Heart right ventricle (tissue), 16 donors: ENCODE data around the gene MED19. TPM values are rescaled to one million over a fixed set of nuclear protein-coding genes. Genes with fewer than 3 reads are reported as not detected.
"Not testable (repeated sequence)": the region's sequence is repeated elsewhere in the genome, so short reads cannot be mapped to it uniquely, and the experiment has no call there.

ENCODE experiments used
- ATAC-seq, 8 donors: fragments of 200-7000 bp; cut with Tn5 transposase; one replicate each; pipeline ENCODE4 v1.9.1; 2020; ENCODE audit warnings: mild to moderate bottlenecking in 8 of 8, moderate library complexity in 8 of 8, moderate number of reproducible peaks in 1 of 8
- DNase-seq, 2 donors: peaks; one replicate each; pipeline ENCODE4 v3.0.0-alpha.2; 2020
- H3K27ac ChIP-seq, 10 donors: fragments of 200-600 bp; sonication (generic) in 2 of 10; one replicate each; pipeline versions ENCODE4 v1.5.0 to v1.8.0; 2020 to 2022; ENCODE audit warnings: mild to moderate bottlenecking in 3 of 10
- H3K27me3 ChIP-seq, 7 donors: fragments of 200-600 bp; one replicate each; pipeline ENCODE4 v1.8.0; 2021 to 2022; ENCODE audit warnings: mild to moderate bottlenecking in 2 of 7
- H3K36me3 ChIP-seq, 9 donors: fragments of 200-600 bp; sonication (generic) in 1 of 9; one replicate each; pipeline versions ENCODE4 v1.5.0 to v1.8.0; 2020 to 2022; ENCODE audit warnings: mild to moderate bottlenecking in 2 of 9
- H3K4me1 ChIP-seq, 9 donors: fragments of 200-600 bp; sonication (generic) in 1 of 9; one replicate each; pipeline versions ENCODE4 v1.5.0 to v1.8.0; 2020 to 2022; ENCODE audit warnings: mild to moderate bottlenecking in 4 of 9
- H3K4me3 ChIP-seq, 10 donors: fragments of 200-600 bp; sonication (generic) in 2 of 10; one replicate each; pipeline versions ENCODE4 v1.5.0 to v1.8.0; 2020 to 2022; ENCODE audit warnings: mild to moderate bottlenecking in 7 of 10, moderate library complexity in 2 of 10
- H3K9me3 ChIP-seq, 11 donors: fragments of 200-600 bp in 10 of 11; sonication (generic) in 2 of 11; one replicate each; pipeline versions ENCODE4 v1.5.0 to v1.8.0; 2013 to 2022; ENCODE audit warnings: mild to moderate bottlenecking in 2 of 11, control low read depth in 1 of 11, moderate library complexity in 1 of 11
- WGBS, 2 donors: extraction: QIAGEN DNeasy Blood & Tissue Kit; methylation state at CpG; one replicate each; pipeline ENCODE4 v1.1.7; 2013; ENCODE audit warnings: inconsistent platforms in 1 of 2; 5-methylcytosine and 5-hydroxymethylcytosine counted together
- intact Hi-C, 10 donors: fragments of 100-400 bp; cut with DNase I; formaldehyde crosslinking; loops; one replicate each; pipeline versions ENCODE4 v1.11.1 to v1.14.2; 2022
- polyA plus RNA-seq, 2 donors: library from polyadenylated mRNA; stranded (reverse); fragments of 200-250 nt; gene quantifications; one replicate each; pipeline ENCODE4 v1.2.3, GENCODE V29; 2013
- total RNA-seq, 10 donors: library from RNA; stranded (reverse); fragmentation: NEBNext Ultra II Directional in 3 of 10; extraction: Animal tissue kit (Norgen Biotek cat#: 25700) in 3 of 10; gene quantifications; one replicate each; pipeline versions ENCODE4 v1.2.1 to v1.2.4, GENCODE V29; 2021 to 2023
- TF ChIP-seq, protein P1 (sequence below), 9 donors: fragments of 200-600 bp; sonication (generic) in 2 of 9; IDR thresholded peaks; one replicate each; pipeline versions ENCODE4 v1.5.0 to v1.8.0; 2021 to 2022; ENCODE audit warnings: antibody characterized with exemption in 9 of 9, mild to moderate bottlenecking in 5 of 9, moderate library complexity in 1 of 9
- donor health status: Arrhythmogenic right ventricular cardiomyopathy.
- donor health status: ischemic (EF 13 %, LVEDD 7.1; RV severe dilation, severe dysfunction).
- donor health status: healthy with polysubstance abuse.
- donor health status: DM: no; HTN: yes; CAD: no.
- donor health status: DM: no; HTN: no; CAD: no.
- donor health status: ischemic (EF 25% LVEDD 6.9; RV normal size, moderate dysfunction).
- donor health status: ischemic (EF 25% LVEDD 5.7; RV mildly dilated, moderate dysfunction).
- donor health status: healthy.
- donor health status: DM: yes; HTN: yes; CAD: no.
- donor health status: Ischemic cardiomyopathy.
- donor health status: ischemic (EF 35%, LVEDD 5.7; RV mildly dilated, moderate dysfunction).
- donor health status: nonischemic (EF 11% LVEDD 7.7; RV severe dilation, severe dysfunction).
- donor health status: DM: yes; HTN: yes; CAD: no.
- donor health status: PGD.
- donor health status: ischemic (EF 29% LVEDD 5.4; RV normal size, mild dysfunction).
- donor health status: nonischemic (EF 23%, LVEDD 6.1; RV moderate dilation, normal function).

MED19 gene
- total and polyA plus RNA-seq, 12 donors = 5.2 to 18.3 (median 8.4) TPM

DNA sequence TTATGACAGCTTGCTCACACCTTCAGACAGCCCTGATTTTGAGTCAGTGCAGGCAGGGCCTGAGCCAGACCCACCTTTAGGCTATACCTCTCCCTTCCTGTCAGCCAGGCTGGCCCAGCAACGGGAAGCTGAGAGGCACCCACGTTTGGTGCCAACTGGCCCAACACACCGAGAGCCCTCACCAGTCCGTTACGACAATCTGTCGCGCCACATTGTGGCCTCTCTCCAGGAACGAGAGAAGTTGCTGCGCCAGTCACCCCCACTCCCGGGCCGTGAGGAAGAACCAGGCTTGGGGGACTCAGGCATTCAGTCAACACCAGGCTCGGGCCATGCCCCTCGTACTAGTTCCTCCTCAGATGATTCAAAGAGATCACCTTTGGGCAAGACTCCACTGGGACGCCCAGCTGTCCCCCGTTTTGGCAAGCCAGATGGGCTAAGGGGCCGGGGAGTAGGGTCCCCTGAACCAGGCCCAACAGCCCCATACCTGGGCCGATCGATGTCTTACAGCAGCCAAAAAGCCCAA lies 13.1 kb downstream of the MED19 start:
- WGBS, 2 donors = 87 to 90% methylated on average over 18 of the region's 18 CpGs
- Histone ChIP-seq H3K4me1 (no peaks in the 10 kb centered on the region), H3K27ac (no peak overlapping the region), H3K9me3 (no peaks in the 10 kb centered on the region), H3K36me3 (peaks cover 0 to 100% (median 64%) of the 10 kb centered on the region in 9 donors), H3K27me3 (no peaks in the 10 kb centered on the region), H3K4me3 (no peak overlapping the region)
- TF ChIP-seq, protein P1, sequence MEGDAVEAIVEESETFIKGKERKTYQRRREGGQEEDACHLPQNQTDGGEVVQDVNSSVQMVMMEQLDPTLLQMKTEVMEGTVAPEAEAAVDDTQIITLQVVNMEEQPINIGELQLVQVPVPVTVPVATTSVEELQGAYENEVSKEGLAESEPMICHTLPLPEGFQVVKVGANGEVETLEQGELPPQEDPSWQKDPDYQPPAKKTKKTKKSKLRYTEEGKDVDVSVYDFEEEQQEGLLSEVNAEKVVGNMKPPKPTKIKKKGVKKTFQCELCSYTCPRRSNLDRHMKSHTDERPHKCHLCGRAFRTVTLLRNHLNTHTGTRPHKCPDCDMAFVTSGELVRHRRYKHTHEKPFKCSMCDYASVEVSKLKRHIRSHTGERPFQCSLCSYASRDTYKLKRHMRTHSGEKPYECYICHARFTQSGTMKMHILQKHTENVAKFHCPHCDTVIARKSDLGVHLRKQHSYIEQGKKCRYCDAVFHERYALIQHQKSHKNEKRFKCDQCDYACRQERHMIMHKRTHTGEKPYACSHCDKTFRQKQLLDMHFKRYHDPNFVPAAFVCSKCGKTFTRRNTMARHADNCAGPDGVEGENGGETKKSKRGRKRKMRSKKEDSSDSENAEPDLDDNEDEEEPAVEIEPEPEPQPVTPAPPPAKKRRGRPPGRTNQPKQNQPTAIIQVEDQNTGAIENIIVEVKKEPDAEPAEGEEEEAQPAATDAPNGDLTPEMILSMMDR (IDR thresholded peaks at IDR 0.05) = no peak
- intact Hi-C loops = no loop called here
- DNase-seq = no peak
- ATAC-seq = peak in 4 of 8 donors; percentile 12 to 39 (median 22)

- H3K4me1 ChIP-seq, H3K27ac ChIP-seq, intact Hi-C loops, H3K27me3 ChIP-seq, H3K9me3 ChIP-seq, H3K4me3 ChIP-seq, DNase-seq, ATAC-seq: not testable (repeated sequence)
- H3K36me3 ChIP-seq = peaks cover 0 to 100% (median 81%) of the 10 kb centered on the region in 9 donors
- 97 to 99% methylated on average over 5 of the region's 5 CpGs for WGBS, 2 donors
Observed at GRCh38 chr11:57690474-57690873, 21.5 kb downstream of the MED19 start.

DNA sequence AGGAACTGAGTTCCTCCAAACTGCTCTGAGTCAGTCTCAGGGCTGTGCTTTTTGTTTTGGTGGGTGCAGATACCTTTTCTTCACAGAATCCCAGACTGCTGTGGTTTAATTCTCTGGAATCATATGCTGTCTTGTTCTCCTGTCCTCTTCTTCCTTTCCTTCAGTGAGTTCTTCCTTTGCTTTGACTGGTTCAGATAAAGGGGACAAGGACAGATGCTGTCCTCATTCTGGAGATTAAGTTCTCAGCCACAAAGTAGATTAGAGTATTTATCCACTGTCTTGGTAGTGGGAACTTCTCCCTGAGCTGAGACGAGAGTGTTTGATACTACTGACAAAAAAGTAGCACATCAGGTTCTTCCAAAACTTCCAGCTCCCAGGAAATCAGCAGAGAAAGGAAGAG lies 30.8 kb downstream of the MED19 start:
- Histone ChIP-seq H3K9me3 (no peaks in the 10 kb centered on the region), H3K4me3 (no peak overlapping the region), H3K4me1 (peaks cover 0 to 44% (median 17%) of the 10 kb centered on the region in 9 donors), H3K27me3 (no peaks in the 10 kb centered on the region), H3K36me3 (peaks cover 0 to 95% (median 21%) of the 10 kb centered on the region in 9 donors), H3K27ac (no peak overlapping the region)
- TF ChIP-seq, protein P1 (IDR thresholded peaks at IDR 0.05) = no peak
- no peak for ATAC-seq
- intact Hi-C loops = no loop called here
- no peak for DNase-seq
- 52% methylated on average over 1 of the region's 1 CpG for WGBS, 2 donors

GRCh38 chr11:57680552-57680874 lies 31.5 kb downstream of the MED19 start:
- WGBS, 2 donors = 80 to 93% methylated on average over 2 of the region's 2 CpGs
- Histone ChIP-seq H3K27ac (no peak overlapping the region), H3K27me3 (no peaks in the 10 kb centered on the region), H3K36me3 (peaks cover 0 to 95% (median 17%) of the 10 kb centered on the region in 9 donors), H3K4me1 (peaks cover 0 to 50% (median 17%) of the 10 kb centered on the region in 9 donors), H3K9me3 (no peaks in the 10 kb centered on the region), H3K4me3 (no peak overlapping the region)
- ATAC-seq (no peak), DNase-seq (no peak)
- TF ChIP-seq, protein P1 (IDR thresholded peaks at IDR 0.05) = no peak
- intact Hi-C loops = no loop called here

DNA sequence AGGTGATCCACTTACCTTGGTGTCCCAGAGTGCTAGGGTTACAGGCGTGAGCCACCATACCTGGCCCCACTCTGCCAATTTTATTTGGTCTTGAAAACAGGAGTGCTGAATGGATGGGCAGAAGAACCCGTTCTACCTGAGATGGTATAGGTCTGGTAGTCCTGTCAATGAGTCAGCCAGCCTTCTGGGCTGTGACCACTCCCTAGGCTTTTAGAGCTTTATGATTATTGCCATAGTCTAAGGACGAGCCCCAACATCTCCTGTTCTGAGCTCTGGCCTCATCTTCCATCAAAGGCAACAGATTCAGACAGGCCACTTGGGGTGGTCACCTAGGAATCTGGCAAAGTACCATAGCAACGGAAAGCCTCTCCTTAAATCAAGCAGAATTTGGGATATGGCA lies 32.6 kb downstream of the MED19 start:
- peaks cover 0 to 54% (median 21%) of the 10 kb centered on the region in 9 donors for H3K4me1 ChIP-seq
- no peak for ATAC-seq
- DNase-seq = no peak
- TF ChIP-seq, protein P1 (IDR thresholded peaks at IDR 0.05) = no peak
- H3K36me3 ChIP-seq = peaks cover 0 to 95% (median 17%) of the 10 kb centered on the region in 9 donors
- intact Hi-C loops = no loop called here
- H3K9me3 ChIP-seq = no peaks in the 10 kb centered on the region
- H3K27ac ChIP-seq = no peak overlapping the region
- H3K27me3 ChIP-seq = no peaks in the 10 kb centered on the region
- 93 to 94% methylated on average over 4 of the region's 4 CpGs for WGBS, 2 donors
- H3K4me3 ChIP-seq = no peak overlapping the region
